Activated naive CD8-positive, alpha-beta T cell treated with anti-CD3 and anti-CD28 coated beads for 36 hours (primary cell): ENCODE data around the gene FRMD5. TPM values are rescaled to one million over a fixed set of nuclear protein-coding genes. Genes with fewer than 3 reads are reported as not detected.

Experiments
- DNase-seq: peaks from one replicate; pipeline ENCODE4 v3.0.0; 2021
- H3K27ac Mint-ChIP-seq: one replicate; pipeline ENCODE4 v1.8.0; 2022; ENCODE audit warnings: mild to moderate bottlenecking, moderate library complexity, mixed read lengths
- H3K27me3 Mint-ChIP-seq: one replicate; pipeline ENCODE4 v1.8.0; 2022; ENCODE audit warnings: mild to moderate bottlenecking, mixed read lengths
- H3K36me3 Mint-ChIP-seq: one replicate; pipeline ENCODE4 v1.8.0; 2021; ENCODE audit warnings: mild to moderate bottlenecking, mixed read lengths
- H3K4me1 Mint-ChIP-seq: one replicate; pipeline ENCODE4 v1.8.0; 2021; ENCODE audit warnings: mixed read lengths
- H3K4me3 Mint-ChIP-seq: one replicate; pipeline ENCODE4 v1.8.0; 2022; ENCODE audit warnings: mild to moderate bottlenecking, moderate library complexity, mixed read lengths
- H3K9me3 Mint-ChIP-seq: one replicate; pipeline ENCODE4 v1.8.0; 2022; ENCODE audit warnings: mixed read lengths
- total RNA-seq, 2 experiments: library from RNA; stranded (reverse); gene quantifications; one replicate each; pipeline ENCODE4 v1.2.3, GENCODE V29; 2021

Gene FRMD5
- total RNA-seq, 2 experiments from 2014 or later, result 0.42 to 0.56 TPM

DNA sequence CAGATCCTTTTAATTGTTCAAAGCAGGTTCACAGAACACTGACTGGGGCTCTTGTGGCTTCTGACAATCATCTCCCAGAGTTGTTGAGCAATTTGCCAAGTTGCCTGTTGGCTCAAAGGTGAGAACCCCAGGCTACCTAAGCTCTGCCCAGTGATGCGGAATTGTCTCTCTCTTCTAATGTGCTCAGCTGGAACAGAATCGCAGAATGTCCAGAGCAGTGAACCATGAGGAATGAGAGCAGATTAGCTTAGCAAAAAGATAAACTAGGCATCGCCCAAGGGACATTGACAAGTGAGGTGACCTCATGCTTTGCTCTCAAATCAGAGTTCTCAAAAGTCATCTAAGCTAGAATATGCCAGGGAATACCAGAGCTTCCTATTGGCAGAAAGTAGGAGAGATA, 220.2 kb downstream of the FRMD5 start:
- no peak for DNase-seq
- no peak overlapping the region for H3K27ac Mint-ChIP-seq
- no peak overlapping the region for H3K4me3 Mint-ChIP-seq
- H3K4me1 Mint-ChIP-seq, result peaks cover 35% of the 10 kb centered on the region
- H3K36me3 Mint-ChIP-seq, result peaks cover 7% of the 10 kb centered on the region
- H3K9me3 Mint-ChIP-seq, result peaks cover 9% of the 10 kb centered on the region
- peaks cover 13% of the 10 kb centered on the region for H3K27me3 Mint-ChIP-seq

DNA sequence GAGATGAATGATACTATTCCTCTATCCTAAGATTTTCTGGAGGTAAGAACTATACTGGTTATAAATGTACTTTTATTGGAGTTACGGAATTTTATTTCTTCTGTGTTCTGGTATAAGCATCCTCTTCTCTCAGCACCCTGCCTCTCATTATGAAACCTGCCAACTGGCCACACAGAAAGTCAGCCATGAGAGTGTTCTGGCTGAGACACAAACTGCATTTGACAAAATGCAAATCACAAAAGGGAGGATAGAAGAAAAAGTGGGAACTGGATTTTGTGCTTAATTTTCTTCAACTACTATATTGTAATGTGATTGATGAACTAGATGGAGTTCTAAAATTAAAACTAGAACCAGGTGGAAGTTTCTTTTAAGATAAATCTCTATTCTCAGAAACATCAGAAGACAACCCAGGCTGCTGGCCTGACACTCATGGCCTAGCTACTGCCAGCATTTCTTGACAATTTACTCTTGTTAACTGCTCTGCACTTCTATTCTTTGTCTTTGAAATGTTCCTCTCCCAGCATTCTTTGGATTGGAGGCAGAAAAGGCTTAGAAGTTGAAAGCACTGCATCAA, 225.2 kb downstream of the FRMD5 start:
- DNase-seq, result no peak

DNA sequence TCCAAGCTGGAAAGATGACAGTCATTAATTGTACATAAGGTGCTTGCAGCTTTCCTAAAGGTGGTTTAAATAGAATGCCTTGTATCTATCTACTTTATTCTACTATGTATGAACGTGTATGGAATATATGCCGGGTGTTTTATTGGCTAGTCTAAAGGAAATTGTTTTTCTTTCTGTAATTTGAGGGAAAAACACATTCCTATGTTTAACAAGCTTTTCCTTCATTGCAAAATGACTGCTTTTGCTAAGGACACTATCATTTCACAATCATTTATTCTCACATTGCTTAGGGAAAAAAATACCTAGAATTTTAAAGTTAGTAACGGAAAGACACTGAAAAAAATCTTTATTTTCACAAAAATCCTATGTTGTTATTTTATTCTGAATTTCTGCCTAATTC, 226.5 kb downstream of the FRMD5 start:
- peaks cover 26% of the 10 kb centered on the region for H3K27me3 Mint-ChIP-seq
- no peaks in the 10 kb centered on the region for H3K4me1 Mint-ChIP-seq
- no peak for DNase-seq
- H3K4me3 Mint-ChIP-seq, result no peak overlapping the region
- H3K36me3 Mint-ChIP-seq, result peaks cover 1% of the 10 kb centered on the region
- H3K9me3 Mint-ChIP-seq, result peaks cover 1% of the 10 kb centered on the region
- H3K27ac Mint-ChIP-seq, result no peak overlapping the region

More for the DNA sequence above, 225.2 kb downstream of the FRMD5 start:
- Mint-ChIP-seq H3K4me1 (peaks cover 10% of the 10 kb centered on the region), H3K36me3 (no peaks in the 10 kb centered on the region), H3K4me3 (no peak overlapping the region), H3K27me3 (peaks cover 25% of the 10 kb centered on the region), H3K27ac (no peak overlapping the region), H3K9me3 (no peaks in the 10 kb centered on the region)

DNA sequence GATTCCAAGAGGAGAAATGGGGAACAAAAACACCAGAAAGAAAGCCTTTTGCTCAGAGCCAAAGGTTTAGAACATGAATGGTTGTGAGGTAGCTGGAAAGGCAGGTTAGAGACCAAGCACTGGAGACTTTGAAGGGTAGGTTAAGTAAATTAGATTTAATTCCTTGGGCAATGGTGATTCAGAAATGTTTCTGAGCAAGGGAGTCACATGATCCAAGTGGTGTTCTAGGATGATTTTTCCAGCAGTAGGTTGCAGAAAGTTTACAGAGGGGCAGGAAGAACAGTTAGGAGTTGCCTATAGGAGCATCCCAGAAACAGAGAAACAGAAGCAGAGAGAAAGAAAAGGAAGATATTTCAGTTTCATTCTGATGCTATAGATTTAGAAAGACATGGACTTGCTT, 228.4 kb downstream of the FRMD5 start:
- Mint-ChIP-seq H3K27me3 (peaks cover 21% of the 10 kb centered on the region), H3K36me3 (peaks cover 2% of the 10 kb centered on the region)

DNA sequence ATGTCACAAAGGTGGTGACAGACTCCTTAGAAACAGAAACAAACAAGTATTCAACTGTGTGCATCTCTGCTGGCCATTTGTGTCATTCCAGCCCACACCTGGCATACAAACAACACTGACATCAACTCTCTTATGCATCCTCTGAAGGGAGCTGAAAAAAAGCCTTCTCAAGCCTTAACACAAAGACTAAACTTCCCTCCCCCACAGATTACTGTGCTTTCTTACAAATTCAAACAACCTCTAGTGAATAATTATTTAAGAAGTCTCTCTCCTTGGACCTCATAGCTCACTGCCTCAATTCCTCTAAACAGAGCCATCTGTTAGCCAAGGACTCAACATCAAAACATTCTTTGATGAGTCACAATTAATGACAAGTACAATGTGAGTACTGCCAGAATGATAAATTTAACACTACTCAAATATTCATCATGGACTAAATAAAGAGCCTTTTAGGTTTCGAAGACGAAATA, 236.2 kb downstream of the FRMD5 start:
- Mint-ChIP-seq H3K4me3 (no peak overlapping the region), H3K27ac (no peak overlapping the region), H3K4me1 (peaks cover 24% of the 10 kb centered on the region), H3K9me3 (peaks cover 1% of the 10 kb centered on the region), H3K27me3 (peaks cover 29% of the 10 kb centered on the region), H3K36me3 (peaks cover 2% of the 10 kb centered on the region)
- DNase-seq, result no peak

More for the DNA sequence above, 228.4 kb downstream of the FRMD5 start:
- no peak overlapping the region for H3K4me3 Mint-ChIP-seq
- H3K4me1 Mint-ChIP-seq, result no peaks in the 10 kb centered on the region
- DNase-seq, result no peak
- H3K9me3 Mint-ChIP-seq, result peaks cover 1% of the 10 kb centered on the region
- H3K27ac Mint-ChIP-seq, result no peak overlapping the region

DNA sequence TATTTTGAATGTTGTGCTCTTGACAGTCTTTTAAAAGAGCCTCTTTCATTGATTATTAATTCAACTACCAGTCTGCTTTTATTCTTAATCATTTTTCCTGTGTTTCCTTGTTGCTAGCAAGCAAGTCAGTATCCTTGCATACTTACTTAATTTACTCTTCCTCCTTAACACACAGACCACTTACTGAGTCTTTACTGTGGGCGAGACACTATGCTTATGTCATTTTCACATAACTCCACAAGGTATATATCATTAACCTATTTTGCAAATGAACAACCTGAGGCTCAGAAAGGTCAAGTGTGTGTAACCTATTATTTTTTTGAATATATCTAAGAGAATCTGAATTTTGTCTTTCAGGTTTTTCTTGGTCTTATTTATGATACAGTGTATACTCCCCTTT, 237.3 kb downstream of the FRMD5 start:
- H3K4me3 Mint-ChIP-seq, result no peak overlapping the region
- no peak for DNase-seq
- no peaks in the 10 kb centered on the region for H3K9me3 Mint-ChIP-seq
- peaks cover 34% of the 10 kb centered on the region for H3K4me1 Mint-ChIP-seq
- no peaks in the 10 kb centered on the region for H3K36me3 Mint-ChIP-seq
- H3K27me3 Mint-ChIP-seq, result peaks cover 29% of the 10 kb centered on the region
- peak overlapping the region; percentile 36 for H3K27ac Mint-ChIP-seq

DNA sequence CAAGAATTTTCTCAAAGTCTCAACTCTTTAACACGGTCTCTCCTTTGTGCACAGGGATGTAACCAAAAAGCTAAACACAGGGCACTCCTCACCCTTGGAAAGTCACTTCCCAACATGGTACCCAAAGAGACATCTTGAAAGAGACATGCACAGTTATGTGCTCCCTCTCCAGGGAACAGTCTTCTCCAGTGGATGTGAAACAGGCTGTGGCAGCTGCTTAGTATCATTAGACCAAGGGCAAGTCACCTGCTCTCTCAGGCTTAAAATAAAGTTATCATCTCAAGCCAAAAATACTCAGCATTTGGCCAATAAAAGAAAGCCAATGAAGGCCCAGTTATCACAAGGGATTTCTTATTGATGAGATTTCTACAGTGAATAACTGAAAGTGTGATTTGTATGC, 239.9 kb downstream of the FRMD5 start:
- peak overlapping the region; percentile 62 for H3K27ac Mint-ChIP-seq
- no peak for DNase-seq
- no peak overlapping the region for H3K4me3 Mint-ChIP-seq
- H3K9me3 Mint-ChIP-seq, result no peaks in the 10 kb centered on the region
- peaks cover 16% of the 10 kb centered on the region for H3K27me3 Mint-ChIP-seq
- no peaks in the 10 kb centered on the region for H3K36me3 Mint-ChIP-seq
- peaks cover 37% of the 10 kb centered on the region for H3K4me1 Mint-ChIP-seq

DNA sequence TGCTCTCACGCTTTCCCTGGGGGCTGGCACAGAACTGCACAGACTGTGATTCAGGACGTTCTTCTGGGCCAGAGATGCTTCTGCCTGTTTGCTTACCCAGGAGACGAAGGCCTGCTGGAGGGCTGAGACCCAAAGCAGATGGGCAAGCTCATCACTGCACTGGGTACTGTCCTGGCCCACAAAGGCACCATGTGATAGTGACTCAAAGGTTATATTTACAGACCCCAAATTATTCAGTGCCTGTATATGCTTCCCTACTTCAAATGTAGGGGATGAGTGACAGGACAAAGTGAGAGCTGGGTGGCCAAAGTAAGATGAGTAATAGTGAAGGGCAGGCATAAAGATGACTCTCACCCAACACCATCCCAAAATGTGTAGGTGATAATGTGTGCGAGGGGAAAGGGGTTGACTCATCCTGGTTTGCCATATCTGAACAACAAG, 240.9 kb downstream of the FRMD5 start:
- H3K27ac Mint-ChIP-seq, result peak overlapping the region; percentile 88
- no peaks in the 10 kb centered on the region for H3K9me3 Mint-ChIP-seq
- DNase-seq, result peak; percentile 38
- H3K4me1 Mint-ChIP-seq, result peaks cover 42% of the 10 kb centered on the region
- no peak overlapping the region for H3K4me3 Mint-ChIP-seq
- H3K27me3 Mint-ChIP-seq, result peaks cover 9% of the 10 kb centered on the region
- H3K36me3 Mint-ChIP-seq, result no peaks in the 10 kb centered on the region

DNA sequence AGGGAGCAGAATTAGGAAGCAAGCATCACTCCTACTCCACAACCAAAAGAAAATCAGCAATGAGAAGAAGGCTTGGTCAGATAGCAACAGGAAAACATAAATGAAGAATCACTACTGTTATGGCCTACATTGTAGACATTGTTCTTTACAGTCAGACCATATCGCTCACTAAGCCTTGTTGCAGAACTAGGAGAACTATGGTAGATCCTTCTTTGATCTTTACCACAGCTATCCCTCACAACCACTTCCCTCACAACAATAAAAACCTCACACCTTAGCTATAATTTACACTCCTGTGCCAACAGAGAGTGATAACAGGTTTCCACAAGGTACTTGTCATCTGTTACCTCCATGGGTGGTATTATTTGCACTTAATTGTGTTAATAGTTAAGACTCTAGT, 241.7 kb downstream of the FRMD5 start:
- peaks cover 4% of the 10 kb centered on the region for H3K27me3 Mint-ChIP-seq
- peaks cover 48% of the 10 kb centered on the region for H3K4me1 Mint-ChIP-seq
- DNase-seq, result no peak
- peak overlapping the region; percentile 3 for H3K27ac Mint-ChIP-seq
- H3K9me3 Mint-ChIP-seq, result no peaks in the 10 kb centered on the region
- H3K4me3 Mint-ChIP-seq, result no peak overlapping the region
- H3K36me3 Mint-ChIP-seq, result no peaks in the 10 kb centered on the region

DNA sequence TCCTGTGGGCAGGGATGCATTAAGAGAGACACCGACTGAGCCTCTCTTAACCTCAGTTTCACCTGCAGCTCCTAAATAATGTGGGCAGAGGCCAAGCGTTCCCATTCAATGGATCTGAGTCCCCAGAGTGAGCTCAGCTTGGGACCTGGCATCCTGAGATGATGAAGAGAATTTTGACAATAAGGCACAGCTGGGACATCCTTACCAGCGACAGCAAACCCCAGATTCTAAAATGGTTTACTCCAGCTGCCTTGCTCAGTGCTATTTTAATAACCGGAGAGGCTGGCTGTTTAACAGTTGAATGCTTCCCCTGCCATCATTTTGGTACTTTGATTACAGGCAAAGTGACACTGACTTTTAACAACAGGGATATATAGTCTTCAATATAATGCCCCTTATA, 244.5 kb downstream of the FRMD5 start:
- Mint-ChIP-seq H3K4me1 (peaks cover 49% of the 10 kb centered on the region), H3K4me3 (no peak overlapping the region), H3K9me3 (no peaks in the 10 kb centered on the region), H3K27ac (no peak overlapping the region), H3K27me3 (peaks cover 10% of the 10 kb centered on the region), H3K36me3 (no peaks in the 10 kb centered on the region)
- DNase-seq, result no peak

DNA sequence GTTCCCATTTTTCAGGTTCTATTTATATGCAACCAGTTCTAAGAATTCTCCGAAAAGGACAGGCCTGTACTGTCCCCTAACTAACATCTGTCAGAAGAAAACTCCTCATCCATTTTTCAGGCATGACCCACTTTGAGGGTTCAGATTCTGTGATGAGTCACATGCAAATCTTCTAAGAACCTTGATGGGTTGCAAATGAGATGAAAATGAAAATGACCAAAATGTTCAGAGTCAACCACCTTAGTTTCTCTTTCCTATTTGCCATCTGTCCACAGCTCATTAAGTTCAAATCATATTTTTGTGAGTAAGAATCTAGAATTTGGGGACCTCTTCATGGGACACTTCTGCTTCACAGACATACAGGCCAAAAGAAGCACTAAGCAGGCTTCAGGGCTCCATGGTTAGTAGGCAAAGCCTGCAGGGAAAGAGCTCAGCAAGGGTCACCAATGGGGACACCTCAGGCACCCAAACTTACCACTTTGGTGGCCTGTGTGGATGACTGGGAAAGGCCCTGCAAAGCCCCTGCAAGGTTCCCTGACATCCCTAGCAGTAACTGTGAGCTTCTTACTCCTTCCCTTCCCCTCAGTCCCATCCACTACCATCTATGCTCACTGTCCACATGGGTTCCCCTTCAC, 246.3 kb downstream of the FRMD5 start:
- Mint-ChIP-seq H3K27ac (peak overlapping the region; percentile 76), H3K27me3 (peaks cover 11% of the 10 kb centered on the region), H3K4me3 (no peak overlapping the region), H3K9me3 (no peaks in the 10 kb centered on the region), H3K36me3 (no peaks in the 10 kb centered on the region), H3K4me1 (peaks cover 36% of the 10 kb centered on the region)
- DNase-seq, result peak; percentile 24

DNA sequence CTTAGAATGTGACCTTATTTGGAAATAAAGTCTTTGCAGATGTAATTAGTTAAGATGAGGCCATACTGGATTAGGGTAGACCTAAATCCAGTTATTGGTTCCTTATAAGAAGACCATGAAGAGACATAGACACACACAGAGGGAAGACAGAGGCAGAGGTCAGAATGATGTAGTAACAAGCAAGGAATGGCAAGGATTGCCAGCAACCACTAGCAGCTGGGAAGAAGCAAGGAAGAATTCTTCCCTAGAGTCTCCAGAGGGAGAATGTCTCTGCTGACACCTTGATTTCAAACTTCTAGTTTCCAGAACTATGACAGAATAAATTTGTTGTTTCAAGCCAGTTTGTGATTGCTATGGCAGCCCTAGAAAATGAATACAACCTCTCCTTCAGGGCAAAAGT, 251.6 kb downstream of the FRMD5 start:
- H3K36me3 Mint-ChIP-seq, result no peaks in the 10 kb centered on the region
- H3K4me1 Mint-ChIP-seq, result peaks cover 14% of the 10 kb centered on the region
- H3K27me3 Mint-ChIP-seq, result peaks cover 31% of the 10 kb centered on the region
- no peak overlapping the region for H3K4me3 Mint-ChIP-seq
- H3K27ac Mint-ChIP-seq, result no peak overlapping the region
- no peak for DNase-seq
- no peaks in the 10 kb centered on the region for H3K9me3 Mint-ChIP-seq

DNA sequence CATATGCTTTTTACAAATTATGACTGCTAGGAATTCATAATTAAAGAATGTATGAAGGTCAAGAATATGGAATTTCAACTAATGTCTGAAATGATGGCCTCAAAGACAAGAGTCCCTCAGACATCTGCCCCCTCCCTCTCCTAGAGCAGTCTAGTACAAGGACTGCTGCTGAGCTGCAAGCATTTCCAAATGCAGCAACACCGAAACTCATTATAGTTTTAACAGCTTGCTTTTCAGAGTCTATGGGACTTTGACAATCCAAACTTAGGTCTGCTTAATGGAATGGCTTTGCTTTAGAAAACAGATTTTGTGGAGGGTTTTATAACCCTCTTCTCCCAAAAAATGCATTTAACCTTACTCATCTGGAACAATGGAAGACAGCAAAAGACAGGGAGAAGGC, 252.9 kb downstream of the FRMD5 start:
- Mint-ChIP-seq H3K36me3 (no peaks in the 10 kb centered on the region), H3K27me3 (peaks cover 27% of the 10 kb centered on the region), H3K27ac (no peak overlapping the region), H3K4me1 (peaks cover 2% of the 10 kb centered on the region), H3K4me3 (no peak overlapping the region), H3K9me3 (no peaks in the 10 kb centered on the region)
- no peak for DNase-seq

DNA sequence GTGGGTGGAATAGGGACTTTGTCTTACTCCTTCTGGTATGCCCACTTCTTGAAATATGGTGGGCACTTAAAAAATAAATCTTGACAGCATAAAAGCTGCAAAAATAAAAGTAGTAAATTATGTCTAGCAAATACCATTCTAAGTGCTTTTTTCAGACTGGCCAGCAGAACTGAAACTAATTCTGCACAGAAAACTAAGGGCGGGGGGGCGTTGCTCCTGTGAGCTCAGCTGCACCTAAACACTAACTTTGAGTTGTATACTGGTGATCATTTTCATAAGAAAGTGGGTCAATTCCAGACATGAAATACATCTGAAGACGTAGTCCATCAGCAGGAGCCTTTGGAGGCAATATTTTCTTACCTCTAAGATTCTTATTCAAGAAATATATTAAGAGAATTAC, 253.5 kb downstream of the FRMD5 start:
- no peak overlapping the region for H3K27ac Mint-ChIP-seq
- peaks cover 27% of the 10 kb centered on the region for H3K27me3 Mint-ChIP-seq
- no peaks in the 10 kb centered on the region for H3K36me3 Mint-ChIP-seq
- no peaks in the 10 kb centered on the region for H3K9me3 Mint-ChIP-seq
- DNase-seq, result no peak
- no peak overlapping the region for H3K4me3 Mint-ChIP-seq
- H3K4me1 Mint-ChIP-seq, result peaks cover 2% of the 10 kb centered on the region

DNA sequence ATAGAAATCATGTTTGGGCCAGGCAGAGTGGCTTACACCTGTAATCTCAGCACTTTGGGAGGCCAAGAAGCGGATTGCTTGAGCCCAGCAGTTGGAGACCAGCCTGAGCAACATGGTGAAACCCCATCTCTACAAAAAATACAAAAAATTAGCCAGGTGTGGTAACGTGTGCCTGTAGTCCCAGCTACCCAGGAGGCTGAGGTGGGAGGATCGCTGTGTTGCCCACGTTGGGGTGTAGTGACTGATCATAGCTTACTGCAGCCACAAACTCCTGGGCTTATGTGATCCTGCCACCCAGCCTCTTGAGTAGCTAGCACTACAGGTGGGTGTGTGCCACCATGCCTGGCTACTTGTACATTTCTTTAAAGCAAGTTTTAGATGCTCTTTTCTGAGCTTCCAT, 254.0 kb downstream of the FRMD5 start:
- H3K27ac Mint-ChIP-seq, result no peak overlapping the region
- H3K4me3 Mint-ChIP-seq, result no peak overlapping the region
- peaks cover 2% of the 10 kb centered on the region for H3K4me1 Mint-ChIP-seq
- H3K27me3 Mint-ChIP-seq, result peaks cover 26% of the 10 kb centered on the region
- H3K9me3 Mint-ChIP-seq, result no peaks in the 10 kb centered on the region
- DNase-seq, result no peak
- no peaks in the 10 kb centered on the region for H3K36me3 Mint-ChIP-seq

DNA sequence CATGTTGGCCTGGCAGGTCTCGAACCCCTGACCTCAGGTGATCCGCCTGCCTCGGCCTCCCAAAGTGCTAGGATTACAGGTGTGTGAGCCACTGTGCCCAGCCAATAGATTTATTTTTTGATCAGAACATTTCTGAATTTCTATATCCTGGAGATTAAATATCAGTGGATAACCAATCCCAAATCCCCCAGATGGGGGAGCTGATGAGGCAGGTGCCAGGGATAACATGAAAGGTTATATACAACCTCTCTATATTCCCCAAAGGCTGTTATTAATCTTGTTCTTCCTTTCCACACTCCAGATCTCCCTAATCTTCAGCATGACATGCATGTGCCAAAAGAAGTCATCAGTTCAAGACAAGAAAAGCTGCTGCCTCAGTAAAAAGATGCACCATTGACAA, 256.0 kb downstream of the FRMD5 start:
- Mint-ChIP-seq H3K27ac (no peak overlapping the region), H3K27me3 (peaks cover 29% of the 10 kb centered on the region), H3K4me3 (no peak overlapping the region), H3K9me3 (no peaks in the 10 kb centered on the region), H3K36me3 (no peaks in the 10 kb centered on the region), H3K4me1 (peaks cover 2% of the 10 kb centered on the region)
- DNase-seq, result no peak
